Measurements from ENCODE around the gene ATP1B3. TPM values are rescaled to one million over a fixed set of nuclear protein-coding genes. Genes with fewer than 3 reads are reported as not detected.
"Not testable (repeated sequence)": the region's sequence is repeated elsewhere in the genome, so short reads cannot be mapped to it uniquely, and the experiment has no call there.

ATP1B3 gene
- polyA plus RNA-seq, 1 donor (not counting 4 experiments of a cell fraction or from before 2014, with no cell fraction given) = 345 TPM

DNA sequence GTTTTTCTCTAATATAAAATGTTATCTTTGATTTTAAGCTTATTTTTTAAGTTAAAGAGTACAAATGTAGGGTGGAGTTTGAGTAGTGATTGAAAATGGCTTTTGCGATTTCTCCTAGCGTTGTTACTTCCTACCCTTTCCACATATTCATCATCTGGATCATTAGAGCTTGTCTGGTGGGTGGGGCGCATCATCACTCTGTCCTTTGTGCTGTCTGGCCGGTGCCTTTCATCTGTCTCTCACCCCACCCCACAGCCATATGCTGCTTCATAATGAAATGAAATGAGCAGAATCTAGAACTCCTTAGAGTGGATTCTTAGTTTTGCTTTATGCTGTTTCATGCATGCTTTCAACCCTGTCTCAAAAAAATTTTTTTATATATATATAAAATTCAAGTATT, 44.3 kb downstream of the ATP1B3 start:
- Histone ChIP-seq H3K79me2 (ENCODE audit: control insufficient read depth, insufficient read depth, low read length) (no peaks in the 10 kb centered on the region), H4K20me1 (ENCODE audit: control insufficient read depth, extremely low read depth, insufficient read depth, low read length) (no peaks in the 10 kb centered on the region), H3K9ac (ENCODE audit: control insufficient read depth, extremely low read depth, insufficient read depth, low read length) (no peak overlapping the region), H3K4me1 (ENCODE audit: control insufficient read depth, extremely low read depth, insufficient read depth, low read length) (no peaks in the 10 kb centered on the region), H3K27ac (ENCODE audit: control insufficient read depth, insufficient read depth, low read length) (no peak overlapping the region), H3K4me2 (ENCODE audit: control insufficient read depth, extremely low read depth, insufficient read depth, low read depth, low read length) (no peak overlapping the region), H3K9me1 (ENCODE audit: control insufficient read depth, extremely low read depth, insufficient read depth, low read length) (no peaks in the 10 kb centered on the region), H3K4me3 (ENCODE audit: control insufficient read depth in 2 of 3, extremely low read depth in 1 of 3, insufficient read depth in 2 of 3, low read depth in 1 of 3, low read length in 3 of 3) (no peak overlapping the region), H3K36me3 (ENCODE audit: control insufficient read depth in 2 of 2, extremely low read depth in 1 of 2, insufficient read depth in 2 of 2, low read length in 2 of 2) (peaks cover 22 to 30% of the 10 kb centered on the region in 2 experiments), H3K27me3 (ENCODE audit: control insufficient read depth, extremely low read depth, insufficient read depth, low read length) (no peaks in the 10 kb centered on the region), H2AFZ (ENCODE audit: control insufficient read depth, low read length) (no peak overlapping the region), H3K9me3 (ENCODE audit: control insufficient read depth, low read depth, low read length) (no peaks in the 10 kb centered on the region)
- dilution Hi-C loops (cut with MboI; ENCODE audit: extremely low pct_ligation_motif_present, low sequenced_read_pairs) = no loop called here
- TF ChIP-seq EZH2 (IDR thresholded peaks at IDR 0.05; ENCODE audit: low read length) (no peak), CTCF (optimal IDR thresholded peaks at IDR 0.05 in 1 of 3, IDR thresholded peaks at IDR 0.05 in 1 of 3, conservative IDR thresholded peaks at IDR 0.05 in 1 of 3; ENCODE audit: extremely low read depth in 1 of 3, insufficient read depth in 2 of 3, low read length in 3 of 3) (no peak)
- no peak for FAIRE-seq
- DNase-seq (ENCODE audit: low read depth, low spot score) = no peak

GRCh38 chr3:141921316-141921715, 44.9 kb downstream of the ATP1B3 start:
- Histone ChIP-seq H3K27me3 (ENCODE audit: control insufficient read depth, extremely low read depth, insufficient read depth, low read length) (no peaks in the 10 kb centered on the region), H3K9me1 (ENCODE audit: control insufficient read depth, extremely low read depth, insufficient read depth, low read length) (no peaks in the 10 kb centered on the region), H3K4me1 (ENCODE audit: control insufficient read depth, extremely low read depth, insufficient read depth, low read length) (no peaks in the 10 kb centered on the region), H3K36me3 (ENCODE audit: control insufficient read depth in 2 of 2, extremely low read depth in 1 of 2, insufficient read depth in 2 of 2, low read length in 2 of 2) (peaks cover 23 to 26% of the 10 kb centered on the region in 2 experiments), H3K79me2 (ENCODE audit: control insufficient read depth, insufficient read depth, low read length) (no peaks in the 10 kb centered on the region), H3K9ac (ENCODE audit: control insufficient read depth, extremely low read depth, insufficient read depth, low read length) (no peak overlapping the region), H4K20me1 (ENCODE audit: control insufficient read depth, extremely low read depth, insufficient read depth, low read length) (no peaks in the 10 kb centered on the region), H3K4me3 (ENCODE audit: control insufficient read depth in 2 of 3, extremely low read depth in 1 of 3, insufficient read depth in 2 of 3, low read depth in 1 of 3, low read length in 3 of 3) (no peak overlapping the region), H3K4me2 (ENCODE audit: control insufficient read depth, extremely low read depth, insufficient read depth, low read depth, low read length) (no peak overlapping the region), H3K27ac (ENCODE audit: control insufficient read depth, insufficient read depth, low read length) (no peak overlapping the region), H2AFZ (ENCODE audit: control insufficient read depth, low read length) (no peak overlapping the region), H3K9me3 (ENCODE audit: control insufficient read depth, low read depth, low read length) (no peaks in the 10 kb centered on the region)
- no peak for DNase-seq (ENCODE audit: low read depth, low spot score)
- no peak for TF ChIP-seq CTCF (optimal IDR thresholded peaks at IDR 0.05 in 1 of 3, IDR thresholded peaks at IDR 0.05 in 1 of 3, conservative IDR thresholded peaks at IDR 0.05 in 1 of 3; ENCODE audit: extremely low read depth in 1 of 3, insufficient read depth in 2 of 3, low read length in 3 of 3)
- no peak for TF ChIP-seq EZH2 (IDR thresholded peaks at IDR 0.05; ENCODE audit: low read length)
- no peak for FAIRE-seq
- dilution Hi-C loops (cut with MboI; ENCODE audit: extremely low pct_ligation_motif_present, low sequenced_read_pairs) = no loop called here

DNA sequence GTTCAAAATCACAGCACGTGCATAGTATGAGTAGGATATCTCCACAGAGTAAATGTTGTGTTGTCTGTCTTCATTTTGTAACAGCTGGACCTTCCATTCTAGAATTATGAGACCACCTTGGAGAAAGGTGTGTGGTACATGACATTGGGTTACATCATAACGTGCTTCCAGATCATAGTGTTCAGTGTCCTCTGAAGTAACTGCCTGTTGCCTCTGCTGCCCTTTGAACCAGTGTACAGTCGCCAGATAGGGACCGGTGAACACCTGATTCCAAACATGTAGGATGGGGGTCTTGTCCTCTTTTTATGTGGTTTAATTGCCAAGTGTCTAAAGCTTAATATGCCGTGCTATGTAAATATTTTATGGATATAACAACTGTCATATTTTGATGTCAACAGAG, 49.2 kb downstream of the ATP1B3 start:
- H3K9ac ChIP-seq (ENCODE audit: control insufficient read depth, extremely low read depth, insufficient read depth, low read length); dilution Hi-C loops (cut with MboI; ENCODE audit: extremely low pct_ligation_motif_present, low sequenced_read_pairs); FAIRE-seq; H3K4me2 ChIP-seq (ENCODE audit: control insufficient read depth, extremely low read depth, insufficient read depth, low read depth, low read length); H3K4me3 ChIP-seq (ENCODE audit: control insufficient read depth in 2 of 3, extremely low read depth in 1 of 3, insufficient read depth in 2 of 3, low read depth in 1 of 3, low read length in 3 of 3); H3K4me1 ChIP-seq (ENCODE audit: control insufficient read depth, extremely low read depth, insufficient read depth, low read length); H4K20me1 ChIP-seq (ENCODE audit: control insufficient read depth, extremely low read depth, insufficient read depth, low read length); H3K9me3 ChIP-seq (ENCODE audit: control insufficient read depth, low read depth, low read length); DNase-seq (ENCODE audit: low read depth, low spot score); H2AFZ ChIP-seq (ENCODE audit: control insufficient read depth, low read length); H3K79me2 ChIP-seq (ENCODE audit: control insufficient read depth, insufficient read depth, low read length); H3K27ac ChIP-seq (ENCODE audit: control insufficient read depth, insufficient read depth, low read length); H3K9me1 ChIP-seq (ENCODE audit: control insufficient read depth, extremely low read depth, insufficient read depth, low read length); H3K27me3 ChIP-seq (ENCODE audit: control insufficient read depth, extremely low read depth, insufficient read depth, low read length): not testable (repeated sequence)
- H3K36me3 ChIP-seq (ENCODE audit: control insufficient read depth in 2 of 2, extremely low read depth in 1 of 2, insufficient read depth in 2 of 2, low read length in 2 of 2) = peaks cover 14 to 31% of the 10 kb centered on the region in 2 experiments

Data from keratinocyte (primary cell).